OCI-LY3 (cell line): Measurements from ENCODE around the gene TMEM231.
"Not testable (repeated sequence)": the region's sequence is repeated elsewhere in the genome, so short reads cannot be mapped to it uniquely, and the experiment has no call there.

Source experiments
- H2AFZ ChIP-seq: fragments of 200-600, 300-600 bp; shearing (Covaris generic); 2 replicates; pipeline ENCODE4 v1.6.0; 2014; ENCODE audit warnings: antibody characterized with exemption, low read depth, low read length
- H3K27ac ChIP-seq: fragments of 200-600, 300-600 bp; sonication (generic); 2 replicates; pipeline ENCODE4 v1.5.1; 2014; ENCODE audit warnings: mild to moderate bottlenecking, low read length, moderate library complexity, mixed read lengths
- H3K27me3 ChIP-seq: fragments of 200-600, 300-600 bp; sonication (generic); 2 replicates; pipeline ENCODE4 v1.6.1; 2014; ENCODE audit warnings: low read depth, low read length, mixed read lengths
- H3K36me3 ChIP-seq: fragments of 200-600, 300-600 bp; sonication (generic); replicated peaks from 2 replicates; pipeline ENCODE3; 2014; ENCODE audit warnings: low read depth, low read length, mixed read lengths
- H3K4me1 ChIP-seq: fragments of 300-600, 200-600 bp; sonication (generic); 2 replicates; pipeline ENCODE4 v1.6.1; 2014; ENCODE audit warnings: low read length, mixed read lengths
- H3K4me2 ChIP-seq: fragments of 200-600, 300-600 bp; sonication (generic); 2 replicates; pipeline ENCODE4 v1.6.1; 2014; ENCODE audit warnings: low read length, mixed read lengths
- H3K4me3 ChIP-seq: fragments of 300-600, 200-600 bp; sonication (generic); 2 replicates; pipeline ENCODE4 v1.5.1; 2014; ENCODE audit warnings: antibody characterized with exemption, mild to moderate bottlenecking, low read length, moderate library complexity
- H3K79me2 ChIP-seq: fragments of 300-600, 200-600 bp; shearing (Covaris generic); 2 replicates; pipeline ENCODE4 v1.6.1; 2014; ENCODE audit warnings: mild to moderate bottlenecking, low read length, mixed read lengths
- H3K9ac ChIP-seq: fragments of 300-600, 200-600 bp; shearing (Covaris generic); 2 replicates; pipeline ENCODE4 v1.6.0; 2014; ENCODE audit warnings: mild to moderate bottlenecking, low read length, moderate library complexity
- H3K9me3 ChIP-seq: fragments of 200-600, 300-600 bp; shearing (Covaris generic); 2 replicates; pipeline ENCODE4 v1.6.1; 2014; ENCODE audit warnings: low read length, mixed read lengths; ENCODE audit not compliant: insufficient read depth
- H4K20me1 ChIP-seq: fragments of 200-600, 300-600 bp; sonication (generic); 2 replicates; pipeline ENCODE4 v1.6.1; 2016; ENCODE audit warnings: low read length, mixed read lengths; ENCODE audit not compliant: insufficient read depth
- CTCF ChIP-seq: fragments of 200-600, 300-600 bp; sonication (generic); IDR thresholded peaks from 2 replicates; pipeline ENCODE4 v1.5.1; 2014; ENCODE audit warnings: antibody characterized with exemption, low read length, low read depth
- EZH2phosphoT487 ChIP-seq: fragments of 200-600 bp; shearing (Covaris generic); IDR thresholded peaks from 2 replicates; pipeline ENCODE4 v1.6.1; 2018; ENCODE audit warnings: antibody characterized with exemption, mixed run types, low read depth

The TMEM231 gene

GRCh38 chr16:75502916-75503605 is 53.0 kb downstream of the TMEM231 start:
- H3K36me3 ChIP-seq = no peaks in the 10 kb centered on the region
- H4K20me1 ChIP-seq = no peaks in the 10 kb centered on the region
- TF ChIP-seq CTCF (no peak), EZH2phosphoT487 (no peak)
- peaks cover 17% of the 10 kb centered on the region for H3K27me3 ChIP-seq
- no peak overlapping the region for H3K4me2 ChIP-seq
- H3K9ac ChIP-seq = no peak overlapping the region
- no peak overlapping the region for H3K4me3 ChIP-seq
- H3K79me2 ChIP-seq = no peaks in the 10 kb centered on the region
- H3K4me1 ChIP-seq = no peaks in the 10 kb centered on the region
- no peak overlapping the region for H3K27ac ChIP-seq
- H3K9me3 ChIP-seq = no peaks in the 10 kb centered on the region
- no peak overlapping the region for H2AFZ ChIP-seq

GRCh38 chr16:75501820-75502219 is 54.2 kb downstream of the TMEM231 start:
- H3K4me1 ChIP-seq, H3K9ac ChIP-seq, H3K9me3 ChIP-seq, H3K4me2 ChIP-seq, H2AFZ ChIP-seq, H3K27ac ChIP-seq, H3K79me2 ChIP-seq, H4K20me1 ChIP-seq, H3K27me3 ChIP-seq, H3K36me3 ChIP-seq, H3K4me3 ChIP-seq: not testable (repeated sequence)

- H3K4me2 ChIP-seq = no peak overlapping the region
- no peak overlapping the region for H3K9ac ChIP-seq
- no peaks in the 10 kb centered on the region for H3K4me1 ChIP-seq
- no peaks in the 10 kb centered on the region for H3K9me3 ChIP-seq
- no peaks in the 10 kb centered on the region for H4K20me1 ChIP-seq
- no peaks in the 10 kb centered on the region for H3K79me2 ChIP-seq
- H3K36me3 ChIP-seq = no peaks in the 10 kb centered on the region
- no peak for TF ChIP-seq EZH2phosphoT487
- TF ChIP-seq CTCF = no peak
- H2AFZ ChIP-seq = no peak overlapping the region
- no peak overlapping the region for H3K27ac ChIP-seq
- H3K27me3 ChIP-seq = peaks cover 4% of the 10 kb centered on the region; the same call in 1 of the 2 replicates
- H3K4me3 ChIP-seq = no peak overlapping the region
Measured at GRCh38 chr16:75501359-75501758, 54.7 kb downstream of the TMEM231 start.

- not testable (repeated sequence) for H3K27me3 ChIP-seq, H3K27ac ChIP-seq, H3K36me3 ChIP-seq, H3K4me2 ChIP-seq, H3K79me2 ChIP-seq, H3K9ac ChIP-seq, H3K4me1 ChIP-seq, H3K4me3 ChIP-seq, H2AFZ ChIP-seq, H3K9me3 ChIP-seq, H4K20me1 ChIP-seq
Measured at GRCh38 chr16:75498605-75499322, 57.3 kb downstream of the TMEM231 start.

GRCh38 chr16:75497558-75497957 is 58.5 kb downstream of the TMEM231 start:
- no peak overlapping the region for H3K27ac ChIP-seq
- no peaks in the 10 kb centered on the region for H3K27me3 ChIP-seq
- no peaks in the 10 kb centered on the region for H3K79me2 ChIP-seq
- H3K4me1 ChIP-seq = no peaks in the 10 kb centered on the region
- H2AFZ ChIP-seq = no peak overlapping the region
- no peak overlapping the region for H3K4me2 ChIP-seq
- TF ChIP-seq CTCF (no peak), EZH2phosphoT487 (no peak)
- H3K9ac ChIP-seq = no peak overlapping the region
- no peak overlapping the region for H3K4me3 ChIP-seq
- H3K9me3 ChIP-seq = no peaks in the 10 kb centered on the region
- H4K20me1 ChIP-seq = no peaks in the 10 kb centered on the region
- no peaks in the 10 kb centered on the region for H3K36me3 ChIP-seq
